Measurements from ENCODE around the gene APEH. TPM values are rescaled to one million over a fixed set of nuclear protein-coding genes. Genes with fewer than 3 reads are reported as not detected.

APEH gene
- total RNA-seq, 6 donors from 2014 or later, result 54.7 to 104 (median 92.8) TPM

DNA sequence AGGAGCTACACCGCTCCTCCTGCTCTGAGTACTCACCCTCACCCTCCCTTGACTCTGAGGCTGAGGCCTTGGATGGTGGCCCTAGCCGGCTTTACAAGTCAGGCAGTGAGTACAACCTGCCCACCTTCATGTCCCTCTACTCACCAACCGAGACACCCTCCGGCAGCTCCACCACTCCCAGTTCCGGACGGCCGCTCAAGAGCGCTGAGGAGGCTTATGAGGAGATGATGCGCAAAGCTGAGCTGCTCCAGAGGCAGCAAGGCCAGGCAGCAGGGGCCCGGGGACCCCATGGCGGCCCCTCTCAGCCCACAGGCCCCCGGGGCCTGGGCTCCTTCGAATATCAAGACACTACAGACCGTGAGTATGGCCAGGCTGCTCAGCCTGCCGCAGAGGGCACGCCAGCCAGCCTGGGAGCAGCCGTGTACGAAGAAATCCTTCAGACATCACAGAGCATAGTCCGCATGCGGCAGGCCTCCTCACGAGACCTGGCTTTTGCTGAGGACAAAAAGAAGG lies 21.2 kb upstream of the APEH start:
- no peak overlapping the region for H3K27ac ChIP-seq
- H3K4me1 ChIP-seq, result peaks cover 0 to 1% (median 0%) of the 10 kb centered on the region in 4 donors
- no peak overlapping the region for H3K4me3 ChIP-seq
- TF ChIP-seq POLR2A (IDR thresholded peaks at IDR 0.05), result no peak
- TF ChIP-seq EP300 (IDR thresholded peaks at IDR 0.05), result no peak
- no peak for TF ChIP-seq POLR2AphosphoS5 (IDR thresholded peaks at IDR 0.05)
- TF ChIP-seq CTCF (IDR thresholded peaks at IDR 0.05), result no peak
- no peaks in the 10 kb centered on the region for H3K9me3 ChIP-seq
- DNase-seq (peak in 1 of 2 donors; percentile 73), ATAC-seq (ENCODE audit: low FRiP score in 2 of 2) (no peak)
- H3K36me3 ChIP-seq, result no peaks in the 10 kb centered on the region
- H3K27me3 ChIP-seq, result no peaks in the 10 kb centered on the region
- 93 to 95% methylated on average over 14 to 17 of the region's 21 CpGs for WGBS, 2 donors

GRCh38 chr3:49653621-49654020 lies 20.5 kb upstream of the APEH start:
- Histone ChIP-seq H3K27me3 (no peaks in the 10 kb centered on the region), H3K4me3 (no peak overlapping the region), H3K36me3 (no peaks in the 10 kb centered on the region), H3K9me3 (no peaks in the 10 kb centered on the region), H3K4me1 (no peaks in the 10 kb centered on the region), H3K27ac (no peak overlapping the region)
- ATAC-seq (ENCODE audit: low FRiP score in 2 of 2) (no peak), DNase-seq (no peak)
- TF ChIP-seq EP300 (IDR thresholded peaks at IDR 0.05), result no peak
- TF ChIP-seq POLR2A (IDR thresholded peaks at IDR 0.05), result no peak
- no peak for TF ChIP-seq CTCF (IDR thresholded peaks at IDR 0.05)
- 83 to 92% methylated on average over 7 to 8 of the region's 8 CpGs for WGBS, 2 donors

DNA sequence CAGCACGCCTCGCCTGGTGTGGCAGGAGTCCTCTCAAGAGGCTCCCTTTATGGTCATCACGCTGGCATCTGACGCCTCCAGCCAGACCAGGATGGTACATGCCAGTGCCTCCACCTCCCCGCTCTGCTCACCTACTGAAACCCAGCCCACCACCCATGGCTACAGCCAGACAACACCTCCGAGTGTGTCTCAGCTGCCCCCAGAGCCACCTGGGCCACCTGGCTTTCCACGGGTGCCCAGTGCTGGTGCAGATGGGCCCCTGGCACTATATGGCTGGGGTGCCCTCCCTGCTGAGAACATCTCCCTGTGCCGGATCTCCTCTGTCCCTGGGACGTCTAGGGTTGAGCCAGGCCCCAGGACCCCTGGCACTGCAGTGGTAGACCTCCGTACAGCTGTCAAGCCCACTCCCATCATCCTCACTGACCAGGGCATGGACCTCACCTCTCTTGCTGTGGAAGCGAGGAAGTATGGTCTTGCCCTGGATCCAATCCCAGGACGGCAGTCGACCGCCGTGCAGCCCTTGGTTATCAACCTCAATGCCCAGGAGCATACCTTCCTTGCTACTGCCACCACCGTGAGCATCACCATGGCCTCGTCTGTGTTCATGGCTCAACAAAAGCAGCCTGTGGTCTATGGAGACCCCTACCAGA lies 19.9 kb upstream of the APEH start:
- Histone ChIP-seq H3K9me3 (no peaks in the 10 kb centered on the region), H3K27me3 (no peaks in the 10 kb centered on the region), H3K27ac (no peak overlapping the region), H3K4me1 (no peaks in the 10 kb centered on the region), H3K4me3 (no peak overlapping the region), H3K36me3 (no peaks in the 10 kb centered on the region)
- TF ChIP-seq EP300 (IDR thresholded peaks at IDR 0.05), result no peak
- TF ChIP-seq POLR2A (IDR thresholded peaks at IDR 0.05), result no peak
- no peak for TF ChIP-seq CTCF (IDR thresholded peaks at IDR 0.05)
- no peak for TF ChIP-seq POLR2AphosphoS5 (IDR thresholded peaks at IDR 0.05)
- DNase-seq, result no peak
- no peak for ATAC-seq (ENCODE audit: low FRiP score in 2 of 2)
- 86 to 97% methylated on average over 5 to 17 of the region's 17 CpGs for WGBS, 2 donors

DNA sequence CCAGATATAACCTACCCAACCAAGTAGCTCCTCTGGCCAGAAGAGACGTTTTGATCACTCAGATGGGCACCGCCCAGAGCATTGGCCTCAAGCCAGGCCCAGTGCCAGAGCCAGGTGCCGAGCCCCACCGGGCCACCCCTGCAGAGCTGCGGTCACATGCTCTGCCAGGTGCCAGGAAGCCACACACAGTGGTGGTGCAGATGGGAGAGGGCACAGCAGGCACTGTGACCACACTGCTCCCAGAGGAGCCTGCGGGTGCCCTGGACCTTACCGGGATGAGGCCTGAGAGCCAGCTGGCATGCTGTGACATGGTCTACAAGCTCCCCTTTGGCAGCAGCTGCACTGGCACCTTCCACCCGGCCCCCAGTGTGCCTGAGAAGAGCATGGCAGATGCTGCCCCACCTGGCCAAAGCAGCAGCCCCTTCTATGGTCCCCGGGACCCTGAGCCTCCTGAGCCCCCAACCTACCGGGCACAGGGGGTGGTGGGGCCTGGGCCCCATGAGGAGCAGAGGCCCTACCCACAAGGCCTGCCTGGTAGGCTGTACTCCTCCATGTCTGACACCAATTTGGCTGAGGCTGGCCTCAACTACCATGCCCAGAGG lies 19.1 kb upstream of the APEH start:
- Histone ChIP-seq H3K27ac (no peak overlapping the region), H3K9me3 (no peaks in the 10 kb centered on the region), H3K4me1 (no peaks in the 10 kb centered on the region), H3K27me3 (no peaks in the 10 kb centered on the region), H3K4me3 (no peak overlapping the region), H3K36me3 (no peaks in the 10 kb centered on the region)
- DNase-seq (no peak), ATAC-seq (ENCODE audit: low FRiP score in 2 of 2) (no peak)
- 40 to 69% methylated on average over 1 to 4 of the region's 10 CpGs for WGBS, 2 donors
- no peak for TF ChIP-seq CTCF (IDR thresholded peaks at IDR 0.05)
- TF ChIP-seq POLR2AphosphoS5 (IDR thresholded peaks at IDR 0.05), result no peak
- TF ChIP-seq EP300 (IDR thresholded peaks at IDR 0.05), result no peak
- TF ChIP-seq POLR2A (IDR thresholded peaks at IDR 0.05), result no peak

Data from upper lobe of left lung (tissue), 6 donors.